ENCODE results near the gene RFLNA. TPM values are rescaled to one million over a fixed set of nuclear protein-coding genes. Genes with fewer than 3 reads are reported as not detected.

Gene RFLNA
- total and polyA plus RNA-seq, 2 donors (not counting 1 experiment from before 2014, with no cell fraction given) = not detected

DNA sequence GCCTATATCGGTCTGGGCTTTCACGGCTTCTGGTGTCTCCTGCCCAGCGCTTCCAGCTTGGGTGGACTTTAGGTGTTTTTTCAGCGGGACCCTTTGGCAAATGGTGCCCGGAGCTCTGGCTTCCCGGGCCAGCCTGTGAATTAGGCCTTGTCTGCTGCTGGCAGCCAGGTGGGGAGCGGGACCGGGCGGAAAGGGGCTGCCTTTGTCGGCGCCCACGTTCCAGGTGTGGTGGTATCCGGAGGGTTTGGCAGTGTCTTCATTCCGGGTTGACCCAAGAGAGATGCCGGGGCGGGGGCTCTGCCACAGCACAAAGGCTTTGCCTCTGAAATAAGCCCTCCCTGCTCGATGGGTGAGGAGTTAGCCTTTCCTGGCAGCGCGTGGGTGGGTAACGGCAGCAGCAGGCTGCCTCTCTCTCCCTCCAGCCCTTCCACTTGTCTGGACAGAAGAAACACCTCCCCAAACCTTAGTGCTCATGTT, 9.5 kb downstream of the RFLNA start:
- Histone ChIP-seq H3K27ac (ENCODE audit: low read length in 2 of 2) (no peak overlapping the region), H3K27me3 (replicated peaks in 1 of 4; ENCODE audit: control extremely low read depth in 1 of 4, control insufficient read depth in 3 of 4, insufficient read depth in 4 of 4, low read length in 3 of 4) (no peaks in the 10 kb centered on the region), H3K79me2 (ENCODE audit: control insufficient read depth, insufficient read depth, low read length) (no peaks in the 10 kb centered on the region), H3K36me3 (replicated peaks in 1 of 2; ENCODE audit: control extremely low read depth in 1 of 2, control insufficient read depth in 1 of 2, extremely low read depth in 1 of 2, insufficient read depth in 2 of 2, low read length in 1 of 2) (no peaks in the 10 kb centered on the region), H3K9ac (ENCODE audit: low read length) (no peak overlapping the region), H3K9me3 (ENCODE audit: control extremely low read depth in 1 of 3, control insufficient read depth in 2 of 3, insufficient read depth in 1 of 3, low read length in 2 of 3) (peaks cover 0 to 4% (median 0%) of the 10 kb centered on the region in 3 donors), H3K4me3 (ENCODE audit: control extremely low read depth in 1 of 5, extremely low read depth in 1 of 5, insufficient read depth in 1 of 5, low read depth in 2 of 5, low read length in 4 of 5) (no peak overlapping the region), H4K20me1 (ENCODE audit: control insufficient read depth, insufficient read depth, low read length, poor library complexity, severe bottlenecking) (no peaks in the 10 kb centered on the region), H3K4me2 (replicated peaks; ENCODE audit: low read depth, low read length, poor library complexity, severe bottlenecking) (no peak overlapping the region), H3K4me1 (ENCODE audit: control insufficient read depth in 2 of 2, insufficient read depth in 2 of 2, low read length in 2 of 2) (no peaks in the 10 kb centered on the region), H2AFZ (ENCODE audit: insufficient read depth, low read depth, low read length, poor library complexity, severe bottlenecking) (no peak overlapping the region)
- 95% methylated on average over 20 of the region's 20 CpGs for WGBS (ENCODE audit: insufficient coverage)
- intact Hi-C loops (cut with micrococcal nuclease) = no loop called here
- ChIA-PET POLR2A (no interaction called here), CTCF (no interaction called here)
- no peak for DNase-seq
- no peaks in the 10 kb centered on the region for H3K9me3 Mint-ChIP-seq (ENCODE audit: insufficient read depth)
- no peaks in the 10 kb centered on the region for H3K4me1 Mint-ChIP-seq
- no peak overlapping the region for H3K27ac Mint-ChIP-seq
- H3K27me3 Mint-ChIP-seq = peaks cover 11% of the 10 kb centered on the region
- TF ChIP-seq CTCF (IDR thresholded peaks at IDR 0.05) (no peak), EZH2 (IDR thresholded peaks at IDR 0.05; ENCODE audit: borderline replicate concordance, insufficient read depth, low read depth, low read length, poor library complexity, severe bottlenecking) (no peak)
- H3K4me3 Mint-ChIP-seq = no peak overlapping the region
- ATAC-seq (ENCODE audit: low read depth) = no peak

DNA sequence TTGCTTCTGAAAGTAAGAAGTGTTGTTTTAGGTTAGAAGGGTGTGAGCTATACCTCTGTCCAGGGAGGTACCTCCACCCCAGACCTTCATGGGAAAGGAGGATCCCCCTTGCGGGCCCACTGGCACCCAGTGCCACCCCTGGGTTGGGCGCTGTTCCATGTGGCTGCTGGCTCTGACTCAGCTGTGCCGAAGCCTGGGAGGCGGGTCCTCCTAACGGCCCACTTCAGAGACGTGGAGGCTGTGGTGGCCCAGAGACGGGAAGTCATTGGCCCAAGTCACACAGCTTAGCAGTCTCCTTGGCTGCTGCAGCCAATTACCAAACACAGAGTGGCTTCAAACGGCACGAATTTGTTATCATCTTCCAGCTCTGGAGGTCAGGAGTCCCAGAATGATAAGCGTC, 10.2 kb downstream of the RFLNA start:
- Mint-ChIP-seq H3K4me1 (no peaks in the 10 kb centered on the region), H3K27ac (no peak overlapping the region)
- no peak for ATAC-seq (ENCODE audit: low read depth)

More for the DNA sequence above, 10.2 kb downstream of the RFLNA start:
- H3K4me2 ChIP-seq (replicated peaks; ENCODE audit: low read depth, low read length, poor library complexity, severe bottlenecking) = no peak overlapping the region
- no peaks in the 10 kb centered on the region for H4K20me1 ChIP-seq (ENCODE audit: control insufficient read depth, insufficient read depth, low read length, poor library complexity, severe bottlenecking)
- WGBS (ENCODE audit: insufficient coverage) = 84% methylated on average over 10 of the region's 10 CpGs
- H3K27ac ChIP-seq (ENCODE audit: low read length in 2 of 2) = no peak overlapping the region
- no peak overlapping the region for H3K9ac ChIP-seq (ENCODE audit: low read length)
- ChIA-PET CTCF (no interaction called here), POLR2A (no interaction called here)
- H3K36me3 ChIP-seq (replicated peaks in 1 of 2; ENCODE audit: control extremely low read depth in 1 of 2, control insufficient read depth in 1 of 2, extremely low read depth in 1 of 2, insufficient read depth in 2 of 2, low read length in 1 of 2) = no peaks in the 10 kb centered on the region
- H3K79me2 ChIP-seq (ENCODE audit: control insufficient read depth, insufficient read depth, low read length) = no peaks in the 10 kb centered on the region
- no peak for DNase-seq
- no peak for TF ChIP-seq EZH2 (IDR thresholded peaks at IDR 0.05; ENCODE audit: borderline replicate concordance, insufficient read depth, low read depth, low read length, poor library complexity, severe bottlenecking)
- H3K4me1 ChIP-seq (ENCODE audit: control insufficient read depth in 2 of 2, insufficient read depth in 2 of 2, low read length in 2 of 2) = no peaks in the 10 kb centered on the region
- Mint-ChIP-seq H3K4me3 (no peak overlapping the region), H3K27me3 (peaks cover 6% of the 10 kb centered on the region), H3K9me3 (ENCODE audit: insufficient read depth) (no peaks in the 10 kb centered on the region)
- H3K4me3 ChIP-seq (ENCODE audit: control extremely low read depth in 1 of 5, extremely low read depth in 1 of 5, insufficient read depth in 1 of 5, low read depth in 2 of 5, low read length in 4 of 5) = no peak overlapping the region
- H3K27me3 ChIP-seq (replicated peaks in 1 of 4; ENCODE audit: control extremely low read depth in 1 of 4, control insufficient read depth in 3 of 4, insufficient read depth in 4 of 4, low read length in 3 of 4) = no peaks in the 10 kb centered on the region
- intact Hi-C loops (cut with micrococcal nuclease) = no loop called here
- H3K9me3 ChIP-seq (ENCODE audit: control extremely low read depth in 1 of 3, control insufficient read depth in 2 of 3, insufficient read depth in 1 of 3, low read length in 2 of 3) = peaks cover 0 to 4% (median 0%) of the 10 kb centered on the region in 3 donors
- H2AFZ ChIP-seq (ENCODE audit: insufficient read depth, low read depth, low read length, poor library complexity, severe bottlenecking) = no peak overlapping the region
